ENCODE data around the gene PMFBP1. TPM values are rescaled to one million over a fixed set of nuclear protein-coding genes. Genes with fewer than 3 reads are reported as not detected.

PMFBP1 gene
- total RNA-seq, 4 donors from 2014 or later, result not detected

- Histone ChIP-seq H3K36me3 (no peaks in the 10 kb centered on the region), H3K4me3 (no peak overlapping the region), H3K9me3 (no peaks in the 10 kb centered on the region), H3K27me3 (no peaks in the 10 kb centered on the region), H3K4me1 (no peaks in the 10 kb centered on the region), H3K27ac (no peak overlapping the region)
- in situ Hi-C loops (cut with MboI; ENCODE audit: low sequenced_read_pairs in 4 of 4), result no loop called here
- DNase-seq (no peak), ATAC-seq (no peak)
- intact Hi-C loops (cut with DNase I; ENCODE audit: low total_unique reads), result no loop called here
- TF ChIP-seq CTCF (IDR thresholded peaks at IDR 0.05 in 4 of 5, conservative IDR thresholded peaks at IDR 0.05 in 1 of 5), result no peak
- TF ChIP-seq POLR2A (IDR thresholded peaks at IDR 0.05), result no peak
These were observed 18.0 kb upstream of the PMFBP1 start for GRCh38 chr16:72189865-72190371.

- no peaks in the 10 kb centered on the region for H3K9me3 ChIP-seq
- no peak overlapping the region for H3K4me3 ChIP-seq
- in situ Hi-C loops (cut with MboI; ENCODE audit: low sequenced_read_pairs in 4 of 4) (no loop called here), intact Hi-C loops (cut with DNase I; ENCODE audit: low total_unique reads) (no loop called here)
- no peak for DNase-seq
- TF ChIP-seq CTCF (IDR thresholded peaks at IDR 0.05 in 4 of 5, conservative IDR thresholded peaks at IDR 0.05 in 1 of 5) (no peak), POLR2A (IDR thresholded peaks at IDR 0.05) (no peak)
- H3K4me1 ChIP-seq, result no peaks in the 10 kb centered on the region
- no peak overlapping the region for H3K27ac ChIP-seq
- ATAC-seq, result no peak
- H3K36me3 ChIP-seq, result no peaks in the 10 kb centered on the region
- H3K27me3 ChIP-seq, result no peaks in the 10 kb centered on the region
These were observed 16.6 kb upstream of the PMFBP1 start for GRCh38 chr16:72188541-72188940.

GRCh38 chr16:72187551-72187950, 15.6 kb upstream of the PMFBP1 start:
- H3K4me3 ChIP-seq, result no peak overlapping the region
- H3K9me3 ChIP-seq, result no peaks in the 10 kb centered on the region
- in situ Hi-C loops (cut with MboI; ENCODE audit: low sequenced_read_pairs in 4 of 4) (no loop called here), intact Hi-C loops (cut with DNase I; ENCODE audit: low total_unique reads) (no loop called here)
- H3K36me3 ChIP-seq, result no peaks in the 10 kb centered on the region
- no peaks in the 10 kb centered on the region for H3K4me1 ChIP-seq
- DNase-seq (no peak), ATAC-seq (no peak)
- no peak overlapping the region for H3K27ac ChIP-seq
- H3K27me3 ChIP-seq, result no peaks in the 10 kb centered on the region
- TF ChIP-seq CTCF (IDR thresholded peaks at IDR 0.05 in 4 of 5, conservative IDR thresholded peaks at IDR 0.05 in 1 of 5) (no peak), POLR2A (IDR thresholded peaks at IDR 0.05) (no peak)

- ATAC-seq (no peak), DNase-seq (no peak)
- in situ Hi-C loops (cut with MboI; ENCODE audit: low sequenced_read_pairs in 4 of 4), result no loop called here
- no peaks in the 10 kb centered on the region for H3K9me3 ChIP-seq
- H3K36me3 ChIP-seq, result no peaks in the 10 kb centered on the region
- intact Hi-C loops (cut with DNase I; ENCODE audit: low total_unique reads), result no loop called here
- H3K27ac ChIP-seq, result no peak overlapping the region
- H3K4me1 ChIP-seq, result no peaks in the 10 kb centered on the region
- no peaks in the 10 kb centered on the region for H3K27me3 ChIP-seq
- no peak for TF ChIP-seq POLR2A (IDR thresholded peaks at IDR 0.05)
- TF ChIP-seq CTCF (IDR thresholded peaks at IDR 0.05 in 4 of 5, conservative IDR thresholded peaks at IDR 0.05 in 1 of 5), result no peak
- H3K4me3 ChIP-seq, result no peak overlapping the region
These were observed 11.0 kb upstream of the PMFBP1 start for GRCh38 chr16:72182976-72183375.
